ENCODE measurements around the gene MYL12A.
"Not testable (repeated sequence)": the region's sequence is repeated elsewhere in the genome, so short reads cannot be mapped to it uniquely, and the experiment has no call there.

Gene MYL12A

DNA sequence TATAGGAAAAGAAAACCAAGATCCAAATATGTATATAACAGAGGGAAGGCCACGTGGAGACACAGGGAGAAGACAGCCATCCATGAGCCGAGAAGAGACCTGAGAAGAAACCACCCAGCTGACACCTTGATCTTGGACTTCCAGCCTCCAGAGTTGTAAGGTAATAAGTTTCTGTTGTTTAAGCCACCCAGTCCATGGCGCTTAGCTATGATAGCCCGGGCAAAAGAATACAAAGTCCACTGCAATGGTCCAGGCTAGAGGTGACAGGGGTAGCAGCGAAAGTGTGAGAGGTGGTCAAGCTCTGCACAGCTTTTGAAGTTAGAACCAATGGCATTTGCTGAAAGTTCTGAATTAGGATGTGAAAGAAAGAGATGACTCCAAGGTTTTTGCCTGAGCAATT lies 30.6 kb upstream of the MYL12A start:
- Histone ChIP-seq H3K9ac (ENCODE audit: low read depth, low read length) (no peak overlapping the region), H3K27me3 (ENCODE audit: insufficient read depth, low read length) (no peaks in the 10 kb centered on the region), H3K4me1 (ENCODE audit: insufficient read depth, low read length) (no peaks in the 10 kb centered on the region), H3K36me3 (ENCODE audit: insufficient read depth, low read depth, low read length) (no peaks in the 10 kb centered on the region), H3K4me3 (ENCODE audit: low read length) (no peak overlapping the region), H3K27ac (ENCODE audit: low read length) (no peak overlapping the region), H3K9me3 (ENCODE audit: insufficient read depth, low read depth, low read length) (no peaks in the 10 kb centered on the region)

DNA sequence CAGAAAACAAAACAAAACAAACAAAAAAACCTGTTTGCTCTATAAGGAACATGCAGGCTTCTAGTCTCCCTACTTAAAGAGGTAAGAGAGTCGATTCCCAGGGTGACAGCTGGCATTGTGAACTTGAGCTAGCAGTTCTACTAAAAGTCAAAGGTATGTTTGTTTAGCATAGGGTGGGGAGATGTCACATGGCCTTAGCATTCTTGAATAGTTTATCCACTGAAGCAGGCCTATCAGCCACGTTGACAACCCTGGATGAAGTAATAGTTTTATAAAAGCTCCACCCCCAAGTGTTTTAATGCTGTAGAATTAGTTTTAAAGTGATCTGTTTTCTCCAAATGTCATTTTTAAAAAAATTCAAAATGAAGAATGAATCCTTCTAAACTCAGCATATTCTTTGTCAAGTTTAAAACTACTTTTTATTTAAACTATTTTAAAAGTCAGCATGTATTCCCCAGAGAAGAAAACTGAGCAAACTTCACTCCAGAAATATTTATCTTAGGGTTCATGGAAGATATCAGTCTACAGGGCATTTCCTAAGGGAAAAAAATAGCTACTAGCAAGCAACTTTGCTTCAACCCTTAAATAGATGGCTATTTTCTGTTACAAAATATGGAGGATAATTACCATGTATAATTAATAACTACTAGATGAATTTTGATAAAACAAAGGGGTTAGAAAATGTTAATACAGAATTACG lies 29.5 kb upstream of the MYL12A start:
- H3K27ac ChIP-seq (ENCODE audit: low read length), result no peak overlapping the region
- no peaks in the 10 kb centered on the region for H3K27me3 ChIP-seq (ENCODE audit: insufficient read depth, low read length)
- H3K9ac ChIP-seq (ENCODE audit: low read depth, low read length), result no peak overlapping the region
- H3K36me3 ChIP-seq (ENCODE audit: insufficient read depth, low read depth, low read length), result no peaks in the 10 kb centered on the region
- H3K9me3 ChIP-seq (ENCODE audit: insufficient read depth, low read depth, low read length), result no peaks in the 10 kb centered on the region
- no peaks in the 10 kb centered on the region for H3K4me1 ChIP-seq (ENCODE audit: insufficient read depth, low read length)
- H3K4me3 ChIP-seq (ENCODE audit: low read length), result no peak overlapping the region

- no peaks in the 10 kb centered on the region for H3K36me3 ChIP-seq (ENCODE audit: insufficient read depth, low read depth, low read length)
- no peak overlapping the region for H3K9ac ChIP-seq (ENCODE audit: low read depth, low read length)
- no peak overlapping the region for H3K27ac ChIP-seq (ENCODE audit: low read length)
- H3K4me1 ChIP-seq (ENCODE audit: insufficient read depth, low read length), result no peaks in the 10 kb centered on the region
- no peaks in the 10 kb centered on the region for H3K27me3 ChIP-seq (ENCODE audit: insufficient read depth, low read length)
- H3K9me3 ChIP-seq (ENCODE audit: insufficient read depth, low read depth, low read length), result no peaks in the 10 kb centered on the region
- no peak overlapping the region for H3K4me3 ChIP-seq (ENCODE audit: low read length)
These were observed 28.8 kb upstream of the MYL12A start for GRCh38 chr18:3218819-3219218.

- Histone ChIP-seq H3K27ac (ENCODE audit: low read length) (no peak overlapping the region), H3K9me3 (ENCODE audit: insufficient read depth, low read depth, low read length) (no peaks in the 10 kb centered on the region), H3K4me1 (ENCODE audit: insufficient read depth, low read length) (no peaks in the 10 kb centered on the region), H3K4me3 (ENCODE audit: low read length) (no peak overlapping the region), H3K36me3 (ENCODE audit: insufficient read depth, low read depth, low read length) (no peaks in the 10 kb centered on the region), H3K9ac (ENCODE audit: low read depth, low read length) (0 out of 2 replicates have a peak overlapping the region, but pooled peaks have one; percentile 18), H3K27me3 (ENCODE audit: insufficient read depth, low read length) (no peaks in the 10 kb centered on the region)
These were observed 28.4 kb upstream of the MYL12A start for GRCh38 chr18:3219241-3219630.

- Histone ChIP-seq H3K9ac (ENCODE audit: low read depth, low read length) (0 out of 2 replicates have a peak within 1 kb of the TSS, but pooled peaks have one; percentile 18), H3K27me3 (ENCODE audit: insufficient read depth, low read length) (no peaks in the 10 kb centered on the region), H3K27ac (ENCODE audit: low read length) (no peak within 1 kb of the TSS), H3K4me3 (ENCODE audit: low read length) (no peak within 1 kb of the TSS), H3K4me1 (ENCODE audit: insufficient read depth, low read length) (no peaks in the 10 kb centered on the region), H3K9me3 (ENCODE audit: insufficient read depth, low read depth, low read length) (no peaks in the 10 kb centered on the region), H3K36me3 (ENCODE audit: insufficient read depth, low read depth, low read length) (no peaks in the 10 kb centered on the region)
These were observed 27.8 kb upstream of the MYL12A start, which contains the start of gene MYOM1 for GRCh38 chr18:3219631-3220335. MYOM1 (minus strand) TSS chr18:3219968; CDS start chr18:3215223, 4,745 bp downstream.

GRCh38 chr18:3220868-3221267 lies 26.7 kb upstream of the MYL12A start:
- not testable (repeated sequence) for H3K36me3 ChIP-seq (ENCODE audit: insufficient read depth, low read depth, low read length); H3K27me3 ChIP-seq (ENCODE audit: insufficient read depth, low read length); H3K9ac ChIP-seq (ENCODE audit: low read depth, low read length); H3K4me1 ChIP-seq (ENCODE audit: insufficient read depth, low read length); H3K9me3 ChIP-seq (ENCODE audit: insufficient read depth, low read depth, low read length); H3K4me3 ChIP-seq (ENCODE audit: low read length); H3K27ac ChIP-seq (ENCODE audit: low read length)

GRCh38 chr18:3221496-3221895 lies 26.1 kb upstream of the MYL12A start:
- H3K4me1 ChIP-seq (ENCODE audit: insufficient read depth, low read length), result no peaks in the 10 kb centered on the region
- no peaks in the 10 kb centered on the region for H3K36me3 ChIP-seq (ENCODE audit: insufficient read depth, low read depth, low read length)
- H3K27ac ChIP-seq (ENCODE audit: low read length), result no peak overlapping the region
- H3K9me3 ChIP-seq (ENCODE audit: insufficient read depth, low read depth, low read length), result no peaks in the 10 kb centered on the region
- H3K9ac ChIP-seq (ENCODE audit: low read depth, low read length), result no peak overlapping the region
- H3K27me3 ChIP-seq (ENCODE audit: insufficient read depth, low read length), result no peaks in the 10 kb centered on the region
- no peak overlapping the region for H3K4me3 ChIP-seq (ENCODE audit: low read length)

- no peaks in the 10 kb centered on the region for H3K4me1 ChIP-seq (ENCODE audit: insufficient read depth, low read length)
- H3K4me3 ChIP-seq (ENCODE audit: low read length), result no peak overlapping the region
- no peaks in the 10 kb centered on the region for H3K36me3 ChIP-seq (ENCODE audit: insufficient read depth, low read depth, low read length)
- H3K9ac ChIP-seq (ENCODE audit: low read depth, low read length), result no peak overlapping the region
- no peaks in the 10 kb centered on the region for H3K27me3 ChIP-seq (ENCODE audit: insufficient read depth, low read length)
- H3K9me3 ChIP-seq (ENCODE audit: insufficient read depth, low read depth, low read length), result no peaks in the 10 kb centered on the region
- H3K27ac ChIP-seq (ENCODE audit: low read length), result no peak overlapping the region
These were observed 24.2 kb upstream of the MYL12A start for GRCh38 chr18:3223356-3223755.

GRCh38 chr18:3224223-3224622 lies 23.4 kb upstream of the MYL12A start:
- Histone ChIP-seq H3K27me3 (ENCODE audit: insufficient read depth, low read length) (no peaks in the 10 kb centered on the region), H3K4me3 (ENCODE audit: low read length) (no peak overlapping the region), H3K36me3 (ENCODE audit: insufficient read depth, low read depth, low read length) (no peaks in the 10 kb centered on the region), H3K9me3 (ENCODE audit: insufficient read depth, low read depth, low read length) (no peaks in the 10 kb centered on the region), H3K27ac (ENCODE audit: low read length) (no peak overlapping the region), H3K4me1 (ENCODE audit: insufficient read depth, low read length) (no peaks in the 10 kb centered on the region), H3K9ac (ENCODE audit: low read depth, low read length) (no peak overlapping the region)

GRCh38 chr18:3225588-3225987 lies 22.0 kb upstream of the MYL12A start:
- no peaks in the 10 kb centered on the region for H3K4me1 ChIP-seq (ENCODE audit: insufficient read depth, low read length)
- H3K9ac ChIP-seq (ENCODE audit: low read depth, low read length), result no peak overlapping the region
- H3K9me3 ChIP-seq (ENCODE audit: insufficient read depth, low read depth, low read length), result no peaks in the 10 kb centered on the region
- H3K27me3 ChIP-seq (ENCODE audit: insufficient read depth, low read length), result no peaks in the 10 kb centered on the region
- H3K27ac ChIP-seq (ENCODE audit: low read length), result no peak overlapping the region
- no peak overlapping the region for H3K4me3 ChIP-seq (ENCODE audit: low read length)
- no peaks in the 10 kb centered on the region for H3K36me3 ChIP-seq (ENCODE audit: insufficient read depth, low read depth, low read length)

- Histone ChIP-seq H3K4me1 (ENCODE audit: insufficient read depth, low read length) (no peaks in the 10 kb centered on the region), H3K27ac (ENCODE audit: low read length) (no peak overlapping the region), H3K9ac (ENCODE audit: low read depth, low read length) (no peak overlapping the region), H3K9me3 (ENCODE audit: insufficient read depth, low read depth, low read length) (no peaks in the 10 kb centered on the region), H3K36me3 (ENCODE audit: insufficient read depth, low read depth, low read length) (no peaks in the 10 kb centered on the region), H3K4me3 (ENCODE audit: low read length) (no peak overlapping the region), H3K27me3 (ENCODE audit: insufficient read depth, low read length) (no peaks in the 10 kb centered on the region)
These were observed 21.6 kb upstream of the MYL12A start for GRCh38 chr18:3226048-3226447.
